H9 (cell line): ENCODE data around the gene HMG20B. TPM values are rescaled to one million over a fixed set of nuclear protein-coding genes. Genes with fewer than 3 reads are reported as not detected.

ENCODE experiments used
- DNase-seq: peaks from one replicate; pipeline ENCODE4 v3.0.0-alpha.2; 2017
- H2AFZ ChIP-seq: one replicate; pipeline ENCODE4 v1.6.1; 2013; ENCODE audit warnings: mild to moderate bottlenecking, low read length, control low read depth, moderate library complexity
- H2AK5ac ChIP-seq: 2 replicates; pipeline ENCODE4 v1.6.1; 2013; ENCODE audit warnings: low read length, control low read depth, mixed read lengths; ENCODE audit not compliant: insufficient read length
- H2BK120ac ChIP-seq: one replicate; pipeline ENCODE4 v1.6.1; 2013; ENCODE audit warnings: low read depth, mild to moderate bottlenecking, low read length, control low read depth, inconsistent platforms; ENCODE audit not compliant: poor library complexity, severe bottlenecking
- H2BK12ac ChIP-seq: 2 replicates; pipeline ENCODE4 v1.6.1; 2013; ENCODE audit warnings: low read length, control low read depth, mixed read lengths, low read depth; ENCODE audit not compliant: insufficient read length
- H2BK15ac ChIP-seq: 2 replicates; pipeline ENCODE4 v1.6.1; 2013; ENCODE audit warnings: low read depth, low read length, control low read depth
- H2BK20ac ChIP-seq: one replicate; pipeline ENCODE4 v1.6.1; 2013; ENCODE audit warnings: low read depth, mild to moderate bottlenecking, low read length, control low read depth, inconsistent platforms; ENCODE audit not compliant: poor library complexity, severe bottlenecking
- H2BK5ac ChIP-seq: 2 replicates; pipeline ENCODE4 v1.6.1; 2013; ENCODE audit warnings: low read length, control low read depth, mixed read lengths; ENCODE audit not compliant: insufficient read length
- H3K14ac ChIP-seq: 2 replicates; pipeline ENCODE4 v1.6.1; 2013; ENCODE audit warnings: low read length, control low read depth; ENCODE audit not compliant: insufficient read depth
- H3K18ac ChIP-seq: 2 replicates; pipeline ENCODE4 v1.6.1; 2013; ENCODE audit warnings: low read depth, mild to moderate bottlenecking, mixed read lengths, low read length, control low read depth; ENCODE audit not compliant: insufficient read length
- H3K23ac ChIP-seq: 2 replicates; pipeline ENCODE4 v1.6.1; 2013; ENCODE audit warnings: low read length, control low read depth, mixed read lengths, low read depth; ENCODE audit not compliant: insufficient read length
- H3K23me2 ChIP-seq: 2 replicates; pipeline ENCODE4 v1.6.1; 2013; ENCODE audit warnings: low read depth, mild to moderate bottlenecking, mixed read lengths, low read length, control low read depth; ENCODE audit not compliant: insufficient read length, poor library complexity, severe bottlenecking
- H3K27ac ChIP-seq: 2 replicates; pipeline ENCODE4 v1.5.1; 2013; ENCODE audit warnings: low read length, control low read depth, mixed read lengths, low read depth; ENCODE audit not compliant: insufficient read length
- H3K27me3 ChIP-seq: 2 replicates; pipeline ENCODE4 v1.6.1; 2013; ENCODE audit warnings: low read length, control low read depth, inconsistent platforms; ENCODE audit not compliant: insufficient read depth
- H3K4ac ChIP-seq: 2 replicates; pipeline ENCODE4 v1.6.1; 2013; ENCODE audit warnings: low read depth, mild to moderate bottlenecking, control low read depth, inconsistent platforms, low read length, moderate library complexity
- H3K4me1 ChIP-seq: 2 replicates; pipeline ENCODE4 v1.6.1; 2013; ENCODE audit warnings: low read length, control low read depth, inconsistent platforms; ENCODE audit not compliant: insufficient read depth
- H3K4me2 ChIP-seq: 2 replicates; pipeline ENCODE4 v1.6.1; 2013; ENCODE audit warnings: low read length, control low read depth, mixed read lengths; ENCODE audit not compliant: insufficient read length, insufficient read depth
- H3K56ac ChIP-seq: 2 replicates; pipeline ENCODE4 v1.6.1; 2013; ENCODE audit warnings: low read depth, mild to moderate bottlenecking, mixed read lengths, low read length, control low read depth; ENCODE audit not compliant: insufficient read length
- H3K79me1 ChIP-seq: 2 replicates; pipeline ENCODE4 v1.6.1; 2013; ENCODE audit warnings: low read depth, mild to moderate bottlenecking, moderate library complexity, low read length, control low read depth, inconsistent platforms; ENCODE audit not compliant: insufficient read depth, poor library complexity, severe bottlenecking
- H3K79me2 ChIP-seq: 2 replicates; pipeline ENCODE4 v1.6.1; 2013; ENCODE audit warnings: low read length, control low read depth, inconsistent platforms; ENCODE audit not compliant: insufficient read depth
- H3K9ac ChIP-seq: 2 replicates; pipeline ENCODE4 v1.6.1; 2013; ENCODE audit warnings: low read length, control low read depth, mixed read lengths; ENCODE audit not compliant: insufficient read length; ENCODE audit errors: extremely low read depth
- H3K9me3 ChIP-seq: one replicate; pipeline ENCODE4 v1.6.1; 2013; ENCODE audit warnings: low read depth, low read length, inconsistent platforms; ENCODE audit not compliant: control insufficient read depth
- H3T11ph ChIP-seq: one replicate; pipeline ENCODE4 v1.6.1; 2013; ENCODE audit warnings: mild to moderate bottlenecking, low read length, control low read depth, inconsistent platforms
- H4K20me1 ChIP-seq: one replicate; pipeline ENCODE4 v1.6.1; 2013; ENCODE audit not compliant: control insufficient read depth, insufficient read length, insufficient read depth
- H4K5ac ChIP-seq: 2 replicates; pipeline ENCODE4 v1.6.1; 2013; ENCODE audit warnings: low read depth, mild to moderate bottlenecking, mixed read lengths, low read length, control low read depth; ENCODE audit not compliant: insufficient read length
- H4K8ac ChIP-seq: replicated peaks from 2 replicates; pipeline ENCODE4 v1.6.1; 2013; ENCODE audit warnings: low read length, control low read depth, mixed read lengths, low read depth; ENCODE audit not compliant: insufficient read length
- H4K91ac ChIP-seq: 2 replicates; pipeline ENCODE4 v1.6.1; 2013; ENCODE audit warnings: low read depth, mild to moderate bottlenecking, moderate library complexity, mixed read lengths, low read length, control low read depth; ENCODE audit not compliant: insufficient read length
- H3K27ac Mint-ChIP-seq, 3 experiments: 2 replicates in 2 of 3; 3 replicates in 1 of 3; pipeline ENCODE4 v1.8.0; 2020 to 2021; ENCODE audit warnings: mixed read lengths in 3 of 3, mild to moderate bottlenecking in 1 of 3, moderate library complexity in 1 of 3
- H3K27me3 Mint-ChIP-seq: 2 replicates; pipeline ENCODE4 v1.8.0; 2021; ENCODE audit warnings: low read depth, mild to moderate bottlenecking, moderate library complexity, mixed read lengths
- H3K36me3 Mint-ChIP-seq, 3 experiments: 2 replicates in 2 of 3; 3 replicates in 1 of 3; pipeline ENCODE4 v1.8.0; 2020 to 2021; ENCODE audit warnings: low read depth in 3 of 3, mixed read lengths in 3 of 3; ENCODE audit not compliant: insufficient read depth in 1 of 3
- H3K4me1 Mint-ChIP-seq, 2 experiments: 2 replicates each; pipeline ENCODE4 v1.8.0; 2020; ENCODE audit warnings: mixed read lengths in 2 of 2
- H3K4me3 Mint-ChIP-seq, 2 experiments: 2 replicates in 1 of 2; 3 replicates in 1 of 2; pipeline ENCODE4 v1.8.0; 2020 to 2021; ENCODE audit warnings: mild to moderate bottlenecking in 2 of 2, mixed read lengths in 2 of 2, moderate library complexity in 1 of 2
- H3K9me3 Mint-ChIP-seq, 2 experiments: 2 replicates in 1 of 2; 3 replicates in 1 of 2; pipeline ENCODE4 v1.8.0; 2020; ENCODE audit warnings: mild to moderate bottlenecking in 2 of 2, mixed read lengths in 2 of 2, moderate library complexity in 1 of 2
- WGBS: extraction: QIAGEN DNeasy Blood & Tissue Kit; methylation state at CpG from one replicate; pipeline ENCODE4 v1.1.7; 2013; ENCODE audit warnings: missing lambda C conversion rate, low lambda C conversion rate, mixed read lengths; ENCODE audit not compliant: insufficient read length; ENCODE audit errors: extremely low coverage; 5-methylcytosine and 5-hydroxymethylcytosine counted together
- total RNA-seq: library from RNA; stranded (reverse); gene quantifications from 2 replicates; pipeline ENCODE4 v1.2.1, GENCODE V29; 2021
- TF ChIP-seq, protein P1 (sequence below): fragments of 200-600 bp; sonication (generic); conservative IDR thresholded peaks from 3 replicates; pipeline ENCODE4 v1.8.0; 2021; ENCODE audit warnings: antibody characterized with exemption, mild to moderate bottlenecking

Gene HMG20B
- total RNA-seq, 1 experiment from 2014 or later = 58.1 TPM

DNA sequence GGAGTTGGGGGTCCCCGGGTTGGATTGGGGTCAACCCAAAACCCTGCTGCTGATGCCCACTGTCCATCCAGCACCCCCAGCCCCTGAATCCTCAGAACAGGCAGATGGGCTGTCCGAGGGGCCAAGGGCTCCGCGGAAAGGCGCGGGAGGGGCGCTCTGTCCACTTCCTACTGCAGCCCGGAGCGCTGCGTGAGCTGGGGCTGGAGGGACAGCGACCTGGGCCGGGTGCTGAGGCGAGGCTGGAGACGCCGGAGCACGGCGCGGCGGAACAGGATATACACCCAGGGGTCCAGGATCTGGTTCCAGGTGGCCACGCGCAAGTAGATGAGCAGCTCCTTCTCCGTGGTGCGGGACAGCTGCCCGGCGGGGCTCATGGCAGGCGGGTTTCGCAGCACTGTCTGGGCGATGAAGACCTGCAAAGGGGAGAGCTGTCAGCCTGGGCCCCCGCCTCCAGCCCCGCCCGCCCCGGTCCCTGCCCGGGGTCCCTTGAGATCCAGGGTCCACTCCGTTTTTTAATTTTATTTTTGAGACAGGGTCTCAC lies 22.8 kb downstream of the HMG20B start:
- Histone ChIP-seq H3K14ac (no peak overlapping the region), H4K8ac (no peak overlapping the region), H3K4me2 (no peak overlapping the region), H3K79me1 (no peaks in the 10 kb centered on the region), H2BK15ac (no peak overlapping the region; the same call in 1 of the 2 replicates), H4K20me1 (no peaks in the 10 kb centered on the region), H2AFZ (no peak overlapping the region), H3T11ph (no peak overlapping the region), H2BK12ac (no peak overlapping the region), H4K5ac (no peak overlapping the region), H3K23me2 (no peaks in the 10 kb centered on the region), H3K4me1 (no peaks in the 10 kb centered on the region), H4K91ac (no peak overlapping the region), H3K23ac (no peak overlapping the region), H3K9ac (no peak overlapping the region), H2AK5ac (no peak overlapping the region), H3K79me2 (no peaks in the 10 kb centered on the region), H2BK120ac (no peak overlapping the region), H3K9me3 (no peaks in the 10 kb centered on the region), H3K27ac (no peak overlapping the region), H2BK5ac (no peak overlapping the region), H3K56ac (no peak overlapping the region), H3K18ac (no peak overlapping the region), H2BK20ac (no peak overlapping the region), H3K4ac (no peak overlapping the region), H3K27me3 (peaks cover 4% of the 10 kb centered on the region; the same call in 1 of the 2 replicates)
- H3K27me3 Mint-ChIP-seq = peaks cover 42% of the 10 kb centered on the region
- H3K4me1 Mint-ChIP-seq = no peaks in the 10 kb centered on the region
- H3K27ac Mint-ChIP-seq = no peak overlapping the region
- H3K36me3 Mint-ChIP-seq = no peaks in the 10 kb centered on the region; a peak in 1 of 7 replicates
- H3K9me3 Mint-ChIP-seq = peaks cover 10 to 12% of the 10 kb centered on the region in 2 experiments
- no CpG with 5 or more reads among the region's 34 CpGs for WGBS
- TF ChIP-seq, protein P1, sequence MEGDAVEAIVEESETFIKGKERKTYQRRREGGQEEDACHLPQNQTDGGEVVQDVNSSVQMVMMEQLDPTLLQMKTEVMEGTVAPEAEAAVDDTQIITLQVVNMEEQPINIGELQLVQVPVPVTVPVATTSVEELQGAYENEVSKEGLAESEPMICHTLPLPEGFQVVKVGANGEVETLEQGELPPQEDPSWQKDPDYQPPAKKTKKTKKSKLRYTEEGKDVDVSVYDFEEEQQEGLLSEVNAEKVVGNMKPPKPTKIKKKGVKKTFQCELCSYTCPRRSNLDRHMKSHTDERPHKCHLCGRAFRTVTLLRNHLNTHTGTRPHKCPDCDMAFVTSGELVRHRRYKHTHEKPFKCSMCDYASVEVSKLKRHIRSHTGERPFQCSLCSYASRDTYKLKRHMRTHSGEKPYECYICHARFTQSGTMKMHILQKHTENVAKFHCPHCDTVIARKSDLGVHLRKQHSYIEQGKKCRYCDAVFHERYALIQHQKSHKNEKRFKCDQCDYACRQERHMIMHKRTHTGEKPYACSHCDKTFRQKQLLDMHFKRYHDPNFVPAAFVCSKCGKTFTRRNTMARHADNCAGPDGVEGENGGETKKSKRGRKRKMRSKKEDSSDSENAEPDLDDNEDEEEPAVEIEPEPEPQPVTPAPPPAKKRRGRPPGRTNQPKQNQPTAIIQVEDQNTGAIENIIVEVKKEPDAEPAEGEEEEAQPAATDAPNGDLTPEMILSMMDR = no peak
- DNase-seq = peak; percentile 26
- H3K4me3 Mint-ChIP-seq = no peak overlapping the region
